Measurements from ENCODE around the gene RFXANK. TPM values are rescaled to one million over a fixed set of nuclear protein-coding genes. Genes with fewer than 3 reads are reported as not detected.

The RFXANK gene
- total RNA-seq, 2 experiments from 2014 or later = 36.3 to 37.2 TPM

DNA sequence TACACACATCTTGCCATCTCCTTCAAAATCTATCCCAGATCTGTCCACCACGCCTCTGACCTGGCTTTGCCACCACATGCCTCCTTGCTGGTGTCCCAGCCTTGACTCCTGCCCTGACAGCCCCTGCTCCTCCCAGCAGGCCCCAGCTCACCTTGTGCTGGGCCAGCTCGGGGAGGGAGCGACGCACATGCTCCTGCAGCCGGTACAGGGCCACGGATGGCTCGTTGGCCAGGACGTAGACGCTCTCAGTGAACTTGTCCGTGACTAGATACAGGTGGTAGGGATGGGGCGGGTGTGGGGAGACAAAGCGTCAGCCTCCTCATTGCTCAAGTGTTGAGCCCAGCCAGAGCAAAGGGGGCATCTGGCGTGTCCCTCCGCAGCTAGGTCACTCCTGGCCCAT lies 5.3 kb upstream of the RFXANK start:
- no peak for ATAC-seq (ENCODE audit: poor library complexity)

DNA sequence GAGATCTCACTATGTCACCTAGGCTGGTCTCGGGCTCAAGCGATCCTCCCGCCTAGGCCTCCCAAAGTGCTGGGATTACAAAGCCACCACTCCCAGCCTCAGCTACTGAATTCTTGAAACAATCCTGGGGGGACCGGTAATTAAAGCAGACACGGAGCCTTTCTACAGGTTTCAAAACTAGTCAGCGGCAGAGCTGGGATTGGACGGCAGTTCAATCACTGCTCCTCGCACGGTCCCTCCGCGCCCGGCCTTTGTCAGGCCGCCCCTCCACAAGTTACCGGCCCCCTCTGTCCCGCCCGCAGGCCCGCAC lies 335 bp upstream of the RFXANK start:
- peaks cover 32% of the 10 kb centered on the region for H3K36me3 Mint-ChIP-seq (ENCODE audit: low read depth)
- no peak for DNase-seq

More for the DNA sequence above, 5.3 kb upstream of the RFXANK start:
- Mint-ChIP-seq H3K9me3 (no peaks in the 10 kb centered on the region), H3K27me3 (no peaks in the 10 kb centered on the region), H3K36me3 (ENCODE audit: low read depth) (peaks cover 42% of the 10 kb centered on the region), H3K4me1 (ENCODE audit: low read depth) (peaks cover 36% of the 10 kb centered on the region), H3K27ac (no peak overlapping the region), H3K4me3 (peak overlapping the region; percentile 34)
- POLR2A ChIA-PET = interaction anchor here (1.0 kb wide), 1 partner anchor 123 kb away, joined by 3 read pairs; no protein-coding TSS in a partner anchor
- DNase-seq = no peak
- intact Hi-C loops (cut with DNase I, micrococcal nuclease) = loop anchor here (1.0 to 5.0 kb wide), 2 partner anchors 39 to 306 kb away; no protein-coding TSS in a partner anchor
- H3K4me3 ChIP-seq (ENCODE audit: low read length) = no peak overlapping the region
- peaks cover 30% of the 10 kb centered on the region for H3K4me1 ChIP-seq (ENCODE audit: insufficient read depth, low read length)
- TF ChIP-seq, protein P1, sequence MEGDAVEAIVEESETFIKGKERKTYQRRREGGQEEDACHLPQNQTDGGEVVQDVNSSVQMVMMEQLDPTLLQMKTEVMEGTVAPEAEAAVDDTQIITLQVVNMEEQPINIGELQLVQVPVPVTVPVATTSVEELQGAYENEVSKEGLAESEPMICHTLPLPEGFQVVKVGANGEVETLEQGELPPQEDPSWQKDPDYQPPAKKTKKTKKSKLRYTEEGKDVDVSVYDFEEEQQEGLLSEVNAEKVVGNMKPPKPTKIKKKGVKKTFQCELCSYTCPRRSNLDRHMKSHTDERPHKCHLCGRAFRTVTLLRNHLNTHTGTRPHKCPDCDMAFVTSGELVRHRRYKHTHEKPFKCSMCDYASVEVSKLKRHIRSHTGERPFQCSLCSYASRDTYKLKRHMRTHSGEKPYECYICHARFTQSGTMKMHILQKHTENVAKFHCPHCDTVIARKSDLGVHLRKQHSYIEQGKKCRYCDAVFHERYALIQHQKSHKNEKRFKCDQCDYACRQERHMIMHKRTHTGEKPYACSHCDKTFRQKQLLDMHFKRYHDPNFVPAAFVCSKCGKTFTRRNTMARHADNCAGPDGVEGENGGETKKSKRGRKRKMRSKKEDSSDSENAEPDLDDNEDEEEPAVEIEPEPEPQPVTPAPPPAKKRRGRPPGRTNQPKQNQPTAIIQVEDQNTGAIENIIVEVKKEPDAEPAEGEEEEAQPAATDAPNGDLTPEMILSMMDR (IDR thresholded peaks at IDR 0.05) = no peak
- H3K36me3 ChIP-seq (ENCODE audit: insufficient read depth, low read length) = peaks cover 37% of the 10 kb centered on the region
- H3K9me3 ChIP-seq (ENCODE audit: control insufficient read depth in 1 of 2, insufficient read depth in 1 of 2, low read length in 2 of 2) = no peaks in the 10 kb centered on the region
- CTCF ChIA-PET = no interaction called here
- H3K27ac ChIP-seq (ENCODE audit: low read depth in 1 of 2, low read length in 2 of 2) = no peak overlapping the region
- H3K27me3 ChIP-seq (ENCODE audit: control insufficient read depth in 1 of 2, insufficient read depth in 2 of 2, low read length in 2 of 2) = no peaks in the 10 kb centered on the region

DNA sequence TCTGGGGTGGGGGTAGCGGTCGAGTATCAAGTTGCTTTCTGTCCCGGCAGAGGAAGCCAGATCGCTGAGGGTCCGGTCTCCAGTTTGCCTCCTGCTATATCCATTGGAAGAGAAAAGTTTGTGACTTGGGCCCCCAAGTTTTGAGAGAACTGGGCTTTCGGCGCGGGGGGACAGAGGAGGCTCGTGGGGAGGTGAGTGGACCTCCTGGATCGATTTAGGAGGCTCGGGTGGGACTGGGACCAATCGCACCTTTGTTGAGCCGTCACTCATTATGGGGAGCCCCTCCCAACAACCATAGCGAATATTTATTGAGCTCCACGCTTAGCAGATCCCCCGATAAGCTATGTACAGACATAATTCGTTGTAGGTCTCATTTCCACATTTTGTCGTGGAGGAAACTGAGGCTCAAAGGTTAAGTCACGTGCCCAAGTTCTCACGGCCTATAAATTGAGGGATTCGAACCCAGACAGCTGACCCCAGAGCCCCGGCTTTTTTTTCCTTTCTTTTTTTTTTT lies 909 bp downstream of the RFXANK start:
- peaks cover 56% of the 10 kb centered on the region for H3K4me1 Mint-ChIP-seq (ENCODE audit: low read depth)
- Histone ChIP-seq H3K27me3 (ENCODE audit: control insufficient read depth in 1 of 2, insufficient read depth in 2 of 2, low read length in 2 of 2) (no peaks in the 10 kb centered on the region), H3K36me3 (ENCODE audit: insufficient read depth, low read length) (peaks cover 21% of the 10 kb centered on the region), H3K27ac (ENCODE audit: low read depth in 1 of 2, low read length in 2 of 2) (peak overlapping the region in 1 of 2 donors; percentile 100), H3K9me3 (ENCODE audit: control insufficient read depth in 1 of 2, insufficient read depth in 1 of 2, low read length in 2 of 2) (no peaks in the 10 kb centered on the region), H3K4me1 (ENCODE audit: insufficient read depth, low read length) (peaks cover 48% of the 10 kb centered on the region), H3K4me3 (ENCODE audit: low read length) (peak overlapping the region; percentile 94)
- no peaks in the 10 kb centered on the region for H3K27me3 Mint-ChIP-seq
- DNase-seq (peak in 1 of 14 experiments; percentile 18), ATAC-seq (ENCODE audit: poor library complexity) (no peak)
- H3K27ac Mint-ChIP-seq = peak overlapping the region; percentile 97
- CTCF ChIA-PET = interaction anchor here (0.7 to 1.3 kb wide), 3 partner anchors 10 to 1222 kb away, joined by 3 read pairs; partner anchors contain the start of gene NR2C2AP
- TF ChIP-seq, protein P1 (IDR thresholded peaks at IDR 0.05) = no peak
- intact Hi-C loops (cut with DNase I, micrococcal nuclease) = loop anchor here (1.0 to 5.0 kb wide), 6 partner anchors 10 to 636 kb away; partner anchors contain the start of genes MAU2 (in 2 of the 2), NR2C2AP (in 2 of the 2), SUGP1 (in 2 of the 2) and KXD1 (in 1 of the 2)
- H3K4me3 Mint-ChIP-seq = peak overlapping the region; percentile 97
- POLR2A ChIA-PET = interaction anchor here (0.6 to 5.2 kb wide), 6 partner anchors 9 to 911 kb away, joined by 3 to 80 read pairs (median 4); partner anchors contain the start of genes GATAD2A, JUND and NR2C2AP
- H3K36me3 Mint-ChIP-seq (ENCODE audit: low read depth) = peaks cover 41% of the 10 kb centered on the region
- no peaks in the 10 kb centered on the region for H3K9me3 Mint-ChIP-seq

More for the DNA sequence above, 335 bp upstream of the RFXANK start:
- no peaks in the 10 kb centered on the region for H3K9me3 Mint-ChIP-seq
- intact Hi-C loops (cut with DNase I, micrococcal nuclease) = loop anchor here (1.0 to 5.0 kb wide), 6 partner anchors 12 to 635 kb away; partner anchors contain the start of genes MAU2 (in 2 of the 2), SUGP1 (in 2 of the 2), KXD1 (in 1 of the 2) and NR2C2AP (in 1 of the 2)
- ChIA-PET CTCF (interaction anchor here (0.7 to 1.3 kb wide), 4 partner anchors 12 to 46 kb away, joined by 3 to 4 read pairs (median 3); partner anchors contain the start of gene NR2C2AP), POLR2A (interaction anchor here (0.7 to 5.2 kb wide), 14 partner anchors 10 to 910 kb away, joined by 3 to 80 read pairs (median 4); partner anchors contain the start of genes COPE, DDX49, GATAD2A and JUND)
- Histone ChIP-seq H3K27me3 (ENCODE audit: control insufficient read depth in 1 of 2, insufficient read depth in 2 of 2, low read length in 2 of 2) (no peaks in the 10 kb centered on the region), H3K4me3 (ENCODE audit: low read length) (peak overlapping the region; percentile 94), H3K9me3 (ENCODE audit: control insufficient read depth in 1 of 2, insufficient read depth in 1 of 2, low read length in 2 of 2) (no peaks in the 10 kb centered on the region), H3K36me3 (ENCODE audit: insufficient read depth, low read length) (peaks cover 13% of the 10 kb centered on the region), H3K4me1 (ENCODE audit: insufficient read depth, low read length) (peaks cover 49% of the 10 kb centered on the region), H3K27ac (ENCODE audit: low read depth in 1 of 2, low read length in 2 of 2) (peak overlapping the region; percentile 100)
- no peaks in the 10 kb centered on the region for H3K27me3 Mint-ChIP-seq
- H3K4me3 Mint-ChIP-seq = peak overlapping the region; percentile 97
- H3K27ac Mint-ChIP-seq = peak overlapping the region; percentile 97
- TF ChIP-seq, protein P1 (IDR thresholded peaks at IDR 0.05) = no peak
- ATAC-seq (ENCODE audit: poor library complexity) = no peak
- H3K4me1 Mint-ChIP-seq (ENCODE audit: low read depth) = peaks cover 56% of the 10 kb centered on the region

Data from CD4-positive, alpha-beta T cell (primary cell).